Prostate gland (tissue), 2 donors: ENCODE data around the gene DUSP14. TPM values are rescaled to one million over a fixed set of nuclear protein-coding genes. Genes with fewer than 3 reads are reported as not detected.
"Not testable (repeated sequence)": the region's sequence is repeated elsewhere in the genome, so short reads cannot be mapped to it uniquely, and the experiment has no call there.

ENCODE experiments used
- DNase-seq: peaks from one replicate; pipeline ENCODE4 v3.0.0-alpha.2; 2019; ENCODE audit warnings: low spot score
- H3K27ac ChIP-seq, 2 donors: fragments of 200-600 bp; sonication (generic); 2 replicates each; pipeline ENCODE4 v1.5.1; 2017 to 2019
- H3K27me3 ChIP-seq: fragments of 200-600 bp; sonication (generic); replicated peaks from 2 replicates; pipeline ENCODE4 v1.5.1; 2019; ENCODE audit not compliant: insufficient read depth
- H3K36me3 ChIP-seq, 2 donors: fragments of 200-600 bp; sonication (generic); 1 replicate in 1 of 2; 2 replicates in 1 of 2; pipeline versions ENCODE4 v1.5.1 to v1.8.1; 2017 to 2019
- H3K4me1 ChIP-seq: fragments of 200-600 bp; sonication (generic); replicated peaks from 2 replicates; pipeline ENCODE4 v1.5.1; 2019
- H3K4me3 ChIP-seq, 2 donors: fragments of 200-600 bp; sonication (generic); 2 replicates each; pipeline ENCODE4 v1.5.1; 2017 to 2019
- H3K9me3 ChIP-seq: fragments of 200-600 bp; sonication (generic); 2 replicates; pipeline ENCODE4 v1.5.1; 2017
- CTCF ChIP-seq, 4 experiments: fragments of 200-600 bp in 2 of 4; fragments of 450-650 bp in 2 of 4; sonication (generic) in 2 of 4; IDR thresholded peaks; 1 replicate in 3 of 4; 2 replicates in 1 of 4; pipeline ENCODE4 v1.5.1; 2016 to 2019; ENCODE audit warnings: antibody characterized with exemption in 4 of 4, mild to moderate bottlenecking in 2 of 4, moderate library complexity in 2 of 4
- POLR2A ChIP-seq: fragments of 450-650 bp; IDR thresholded peaks from one replicate; pipeline ENCODE4 v1.6.1; 2016; ENCODE audit warnings: antibody characterized with exemption, mild to moderate bottlenecking
- POLR2AphosphoS5 ChIP-seq: sonication (generic); formaldehyde crosslinking; IDR thresholded peaks from one replicate; pipeline ENCODE4 v1.6.1; 2017; ENCODE audit warnings: antibody characterized with exemption
- WGBS: methylation state at CpG from one replicate; pipeline ENCODE4 v1.1.5; 2018; 5-methylcytosine and 5-hydroxymethylcytosine counted together
- intact Hi-C: fragments of 100-400 bp; cut with DNase I; formaldehyde crosslinking; loops from one replicate; pipeline ENCODE4 v1.14.2; 2022
- total RNA-seq, 2 donors: library from RNA; depleted of rRNA; stranded (reverse); fragments of >200 nt; gene quantifications; one replicate each; pipeline ENCODE4 v1.1.0, GENCODE V29; 2016

The DUSP14 gene
- total RNA-seq, 2 donors from 2014 or later: 28.7 to 31.0 TPM

GRCh38 chr17:37507111-37507510 is 17.4 kb downstream of the DUSP14 start:
- no peak for DNase-seq
- intact Hi-C loops: no loop called here
- Histone ChIP-seq H3K4me3 (no peak overlapping the region), H3K27me3 (no peaks in the 10 kb centered on the region), H3K4me1 (no peaks in the 10 kb centered on the region), H3K36me3 (no peaks in the 10 kb centered on the region), H3K27ac (no peak overlapping the region), H3K9me3 (no peaks in the 10 kb centered on the region)
- no peak for TF ChIP-seq POLR2AphosphoS5
- no peak for TF ChIP-seq POLR2A
- no peak for TF ChIP-seq CTCF (IDR thresholded peaks at IDR 0.05)
- WGBS: 80% methylated on average over 9 of the region's 9 CpGs

DNA sequence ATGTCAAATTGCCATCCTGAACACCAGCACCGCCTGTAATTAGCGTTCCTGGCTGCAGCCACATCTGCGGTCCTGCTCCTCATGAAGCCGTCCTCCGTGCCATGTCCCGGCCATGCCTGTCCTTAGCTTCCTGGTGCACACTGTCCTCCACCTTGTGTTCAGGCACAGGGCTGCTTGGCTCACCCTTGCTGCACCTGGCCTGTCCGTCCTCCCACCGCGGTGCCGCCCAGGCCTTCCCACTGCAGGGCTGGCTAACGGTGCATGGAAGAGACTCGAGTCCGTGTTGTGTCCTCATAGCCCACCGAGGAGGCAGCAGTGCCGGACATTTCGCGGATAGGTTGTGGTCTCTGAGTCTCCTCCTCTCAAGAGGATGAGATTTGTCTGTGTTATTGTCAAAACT is 20.4 kb downstream of the DUSP14 start:
- Histone ChIP-seq H3K27ac (no peak overlapping the region), H3K27me3 (no peaks in the 10 kb centered on the region), H3K4me3 (no peak overlapping the region), H3K36me3 (no peaks in the 10 kb centered on the region), H3K9me3 (no peaks in the 10 kb centered on the region), H3K4me1 (no peaks in the 10 kb centered on the region)
- no peak for DNase-seq
- WGBS: 92% methylated on average over 17 of the region's 17 CpGs
- no peak for TF ChIP-seq POLR2A
- no peak for TF ChIP-seq CTCF (IDR thresholded peaks at IDR 0.05)
- TF ChIP-seq POLR2AphosphoS5: no peak
- intact Hi-C loops: no loop called here

- H3K9me3 ChIP-seq, H3K4me3 ChIP-seq, intact Hi-C loops, H3K27me3 ChIP-seq, H3K4me1 ChIP-seq, DNase-seq, H3K27ac ChIP-seq, H3K36me3 ChIP-seq: not testable (repeated sequence)
- 82% methylated on average over 1 of the region's 1 CpG for WGBS
Observed at GRCh38 chr17:37511642-37512041, 22.0 kb downstream of the DUSP14 start.

GRCh38 chr17:37512442-37513068 is 22.9 kb downstream of the DUSP14 start:
- Histone ChIP-seq H3K9me3 (no peaks in the 10 kb centered on the region), H3K4me3 (no peak overlapping the region), H3K4me1 (no peaks in the 10 kb centered on the region), H3K36me3 (no peaks in the 10 kb centered on the region), H3K27me3 (no peaks in the 10 kb centered on the region), H3K27ac (no peak overlapping the region)
- intact Hi-C loops: no loop called here
- 75% methylated on average over 24 of the region's 24 CpGs for WGBS
- TF ChIP-seq POLR2AphosphoS5 (no peak), CTCF (IDR thresholded peaks at IDR 0.05) (no peak), POLR2A (no peak)
- DNase-seq: no peak

DNA sequence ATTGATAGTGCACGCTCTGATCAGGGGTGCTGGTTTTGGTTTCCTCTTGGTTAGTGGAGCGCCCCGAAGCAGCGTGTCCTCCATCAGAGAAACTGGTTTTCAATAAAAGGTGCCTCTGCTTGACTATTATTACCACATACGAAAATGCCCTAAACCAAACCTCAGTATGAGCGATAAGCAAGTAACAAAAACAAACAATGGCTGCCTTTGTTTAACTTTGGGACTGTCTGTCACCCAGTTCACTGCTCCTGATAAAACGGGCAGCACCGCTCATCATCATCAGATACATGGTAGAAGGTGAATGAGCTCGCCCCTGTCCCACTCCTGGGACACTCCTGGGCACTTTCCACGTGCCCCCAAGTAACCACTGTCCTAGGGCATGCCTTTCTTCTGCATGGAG is 24.0 kb downstream of the DUSP14 start:
- no peaks in the 10 kb centered on the region for H3K9me3 ChIP-seq
- TF ChIP-seq CTCF (IDR thresholded peaks at IDR 0.05) (no peak), POLR2A (no peak), POLR2AphosphoS5 (no peak)
- no peak overlapping the region for H3K27ac ChIP-seq
- no peaks in the 10 kb centered on the region for H3K36me3 ChIP-seq
- no peaks in the 10 kb centered on the region for H3K4me1 ChIP-seq
- 69% methylated on average over 10 of the region's 10 CpGs for WGBS
- no peaks in the 10 kb centered on the region for H3K27me3 ChIP-seq
- intact Hi-C loops: no loop called here
- DNase-seq: no peak
- no peak overlapping the region for H3K4me3 ChIP-seq
